Lower lobe of right lung (tissue), 2 donors: ENCODE measurements around the gene NFATC3. TPM values are rescaled to one million over a fixed set of nuclear protein-coding genes. Genes with fewer than 3 reads are reported as not detected.
"Not testable (repeated sequence)": the region's sequence is repeated elsewhere in the genome, so short reads cannot be mapped to it uniquely, and the experiment has no call there.

Source experiments
- ATAC-seq, 2 donors: fragments of 200-7000 bp; cut with Tn5 transposase; one replicate each; pipeline ENCODE4 v1.9.1; 2020 to 2022; ENCODE audit warnings: mild to moderate bottlenecking in 2 of 2, moderate library complexity in 2 of 2
- DNase-seq: peaks from one replicate; pipeline ENCODE4 v3.0.0-alpha.2; 2020
- H3K27ac ChIP-seq: fragments of 200-600 bp; one replicate; pipeline ENCODE4 v1.8.0; 2022
- H3K27me3 ChIP-seq: fragments of 200-600 bp; one replicate; pipeline ENCODE4 v1.8.0; 2022; ENCODE audit warnings: low read depth
- H3K36me3 ChIP-seq: fragments of 200-600 bp; one replicate; pipeline ENCODE4 v1.8.0; 2022; ENCODE audit warnings: mild to moderate bottlenecking
- H3K4me1 ChIP-seq: fragments of 200-600 bp; one replicate; pipeline ENCODE4 v1.8.0; 2022
- H3K4me3 ChIP-seq: fragments of 200-600 bp; one replicate; pipeline ENCODE4 v1.8.0; 2022; ENCODE audit warnings: mild to moderate bottlenecking
- H3K9me3 ChIP-seq: fragments of 200-600 bp; one replicate; pipeline ENCODE4 v1.8.0; 2022
- CTCF ChIP-seq: fragments of 200-600 bp; IDR thresholded peaks from one replicate; pipeline ENCODE4 v1.8.0; 2022; ENCODE audit warnings: antibody characterized with exemption, mild to moderate bottlenecking
- intact Hi-C: fragments of 100-400 bp; cut with DNase I; formaldehyde crosslinking; loops from one replicate; pipeline ENCODE4 v1.11.0; 2022
- total RNA-seq: library from RNA; stranded (reverse); fragmentation: NEBNext Ultra II Directional; extraction: Animal tissue kit (Norgen Biotek cat#: 25700); gene quantifications from one replicate; pipeline ENCODE4 v1.2.1, GENCODE V29; 2021
- donor health status: DM: no; HTN: yes; CAD: no; lungs with severe emphysema.

NFATC3 gene
- total RNA-seq, 1 donor from 2014 or later = 61.6 TPM

GRCh38 chr16:68088130-68088972 lies 3.2 kb downstream of the NFATC3 start:
- intact Hi-C loops = no loop called here
- H3K4me1 ChIP-seq = peaks cover 76% of the 10 kb centered on the region
- ATAC-seq (no peak), DNase-seq (no peak)
- H3K36me3 ChIP-seq = no peaks in the 10 kb centered on the region
- TF ChIP-seq CTCF = no peak
- H3K27me3 ChIP-seq = no peaks in the 10 kb centered on the region
- H3K4me3 ChIP-seq = no peak overlapping the region
- peak overlapping the region; percentile 99 for H3K27ac ChIP-seq
- H3K9me3 ChIP-seq = no peaks in the 10 kb centered on the region

- intact Hi-C loops = no loop called here
- Histone ChIP-seq H3K9me3 (no peaks in the 10 kb centered on the region), H3K27me3 (no peaks in the 10 kb centered on the region), H3K4me1 (peaks cover 75% of the 10 kb centered on the region), H3K4me3 (no peak overlapping the region), H3K27ac (no peak overlapping the region), H3K36me3 (no peaks in the 10 kb centered on the region)
- ATAC-seq (no peak), DNase-seq (no peak)
- no peak for TF ChIP-seq CTCF
These were observed 3.9 kb downstream of the NFATC3 start for GRCh38 chr16:68089067-68089466.

GRCh38 chr16:68090130-68090529 lies 5.0 kb downstream of the NFATC3 start:
- H3K4me1 ChIP-seq = peaks cover 79% of the 10 kb centered on the region
- no peaks in the 10 kb centered on the region for H3K9me3 ChIP-seq
- DNase-seq (no peak), ATAC-seq (no peak)
- H3K36me3 ChIP-seq = no peaks in the 10 kb centered on the region
- H3K4me3 ChIP-seq = no peak overlapping the region
- intact Hi-C loops = no loop called here
- no peak overlapping the region for H3K27ac ChIP-seq
- no peaks in the 10 kb centered on the region for H3K27me3 ChIP-seq
- no peak for TF ChIP-seq CTCF

- no peak for ATAC-seq
- H3K36me3 ChIP-seq = no peaks in the 10 kb centered on the region
- no peak overlapping the region for H3K27ac ChIP-seq
- H3K4me1 ChIP-seq = peaks cover 82% of the 10 kb centered on the region
- intact Hi-C loops = no loop called here
- no peaks in the 10 kb centered on the region for H3K27me3 ChIP-seq
- H3K4me3 ChIP-seq = no peak overlapping the region
- no peaks in the 10 kb centered on the region for H3K9me3 ChIP-seq
- DNase-seq = no peak
- no peak for TF ChIP-seq CTCF
These were observed 5.4 kb downstream of the NFATC3 start for GRCh38 chr16:68090533-68090932.

- Histone ChIP-seq H3K27me3 (no peaks in the 10 kb centered on the region), H3K27ac (no peak overlapping the region), H3K4me1 (peaks cover 88% of the 10 kb centered on the region), H3K9me3 (no peaks in the 10 kb centered on the region), H3K36me3 (no peaks in the 10 kb centered on the region), H3K4me3 (no peak overlapping the region)
- peak; percentile 48 to 73 for ATAC-seq
- no peak for TF ChIP-seq CTCF
- intact Hi-C loops = no loop called here
- no peak for DNase-seq
These were observed 6.5 kb downstream of the NFATC3 start for GRCh38 chr16:68091380-68092261.

GRCh38 chr16:68092275-68092674 lies 7.1 kb downstream of the NFATC3 start:
- DNase-seq, H3K27ac ChIP-seq, intact Hi-C loops: not testable (repeated sequence)

More at GRCh38 chr16:68092275-68092674, 7.1 kb downstream of the NFATC3 start:
- H3K36me3 ChIP-seq, H3K9me3 ChIP-seq, H3K4me3 ChIP-seq, H3K27me3 ChIP-seq, ATAC-seq: not testable (repeated sequence)
- peaks cover 82% of the 10 kb centered on the region for H3K4me1 ChIP-seq
